ENCODE data around the gene TMEM39B. TPM values are rescaled to one million over a fixed set of nuclear protein-coding genes. Genes with fewer than 3 reads are reported as not detected.
"Not testable (repeated sequence)": the region's sequence is repeated elsewhere in the genome, so short reads cannot be mapped to it uniquely, and the experiment has no call there.

TMEM39B gene
- total RNA-seq, 1 donor from 2014 or later = 6.1 TPM

DNA sequence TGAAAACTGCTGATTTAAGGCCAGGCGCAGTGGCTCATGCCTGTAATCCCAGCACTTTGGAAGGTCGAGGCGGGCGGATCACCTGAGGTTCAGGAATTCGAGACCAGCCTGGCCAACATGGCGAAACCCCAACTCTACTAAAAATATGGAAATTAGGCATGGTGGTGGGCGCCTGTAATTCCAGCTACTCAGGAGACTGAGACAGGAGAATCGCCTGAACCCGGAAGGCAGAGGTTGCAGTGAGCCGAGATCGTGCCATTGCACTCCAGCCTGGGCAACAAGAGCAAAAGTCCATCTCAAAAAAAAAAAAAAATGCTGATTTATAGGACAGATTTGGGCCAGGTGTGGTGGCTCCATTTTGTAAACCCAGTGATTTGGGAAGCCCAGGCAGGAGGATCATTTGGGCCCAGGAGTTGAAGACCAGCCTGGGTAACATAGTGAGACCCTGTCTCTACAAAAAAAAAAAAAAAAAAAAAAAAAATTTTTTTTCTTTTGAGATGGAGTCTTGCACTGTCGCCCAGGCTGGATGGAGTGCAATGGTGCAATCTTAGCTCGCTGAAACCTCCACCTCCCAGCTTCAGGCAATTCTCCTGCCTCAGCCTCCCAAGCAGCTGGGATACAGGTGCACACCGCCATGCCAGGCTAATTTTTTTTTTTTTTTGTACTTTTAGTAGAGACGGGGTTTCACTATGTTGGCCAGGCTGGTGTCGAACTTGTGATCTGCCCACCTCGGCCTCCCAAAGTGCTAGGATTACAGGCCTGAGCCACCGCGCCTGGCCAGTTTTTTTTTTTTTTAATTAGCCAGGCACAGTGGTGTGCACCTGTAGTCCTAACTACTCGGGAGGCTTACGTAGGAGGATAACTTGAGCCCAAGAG is 6.9 kb upstream of the TMEM39B start:
- ATAC-seq (ENCODE audit: poor library complexity); DNase-seq: not testable (repeated sequence)
- intact Hi-C loops (cut with DNase I) = loop anchor here (10.0 kb wide), 1 partner anchor 401 kb away; no protein-coding TSS in a partner anchor

DNA sequence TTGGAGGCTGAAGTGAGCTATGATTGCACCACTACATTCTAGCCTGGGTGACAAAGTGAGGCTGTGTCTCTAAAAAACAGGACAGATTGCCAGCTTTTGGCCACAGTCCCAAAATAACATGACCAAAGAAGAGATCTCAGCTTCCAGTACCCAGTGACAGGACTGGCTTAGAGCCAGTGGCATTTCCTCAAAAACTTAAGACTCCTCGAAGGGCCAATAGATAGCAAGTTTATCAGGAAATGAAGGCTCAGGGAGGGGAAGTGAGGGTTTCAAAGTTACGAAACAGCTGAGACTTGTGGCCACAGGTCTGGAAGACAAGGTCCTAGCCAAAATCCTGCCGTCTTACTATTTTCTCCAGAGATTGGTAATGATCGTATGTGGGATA is 6.3 kb upstream of the TMEM39B start:
- intact Hi-C loops (cut with DNase I) = loop anchor here (10.0 kb wide), 1 partner anchor 402 kb away; no protein-coding TSS in a partner anchor
- DNase-seq (no peak), ATAC-seq (ENCODE audit: poor library complexity) (peak; percentile 70)

DNA sequence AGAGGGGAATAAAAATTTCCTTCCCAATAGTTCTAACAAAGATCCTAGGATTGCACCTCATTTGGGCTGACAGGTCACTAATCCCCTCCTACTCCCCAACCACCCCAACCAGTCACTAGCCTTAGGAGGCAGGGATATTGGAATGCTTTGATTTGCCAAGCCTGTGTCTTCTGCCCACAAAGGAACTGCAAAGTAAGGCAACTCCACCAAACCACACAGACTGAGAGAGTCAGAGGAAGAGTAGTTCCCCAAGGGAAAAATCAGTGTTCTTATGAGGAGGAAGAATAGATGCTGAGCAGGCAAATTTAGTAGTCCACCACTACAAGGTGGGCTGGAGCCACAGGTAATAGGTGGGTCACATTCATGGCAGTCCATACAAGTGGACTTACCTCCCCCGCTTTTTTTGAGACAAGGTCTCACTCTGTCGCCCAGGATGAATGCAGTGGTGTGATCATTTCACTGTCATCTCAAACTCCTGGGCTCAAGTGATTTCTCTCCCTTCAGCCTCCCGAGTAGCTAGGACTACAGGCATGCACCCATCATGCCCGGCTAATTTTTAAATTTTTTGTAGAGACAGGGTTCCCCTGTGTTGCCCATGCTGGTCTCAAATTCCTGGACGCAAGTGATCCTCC is 3.7 kb upstream of the TMEM39B start:
- ATAC-seq (ENCODE audit: poor library complexity) (no peak), DNase-seq (no peak)
- intact Hi-C loops (cut with DNase I) = loop anchor here (10.0 kb wide), 1 partner anchor 404 kb away; no protein-coding TSS in a partner anchor

DNA sequence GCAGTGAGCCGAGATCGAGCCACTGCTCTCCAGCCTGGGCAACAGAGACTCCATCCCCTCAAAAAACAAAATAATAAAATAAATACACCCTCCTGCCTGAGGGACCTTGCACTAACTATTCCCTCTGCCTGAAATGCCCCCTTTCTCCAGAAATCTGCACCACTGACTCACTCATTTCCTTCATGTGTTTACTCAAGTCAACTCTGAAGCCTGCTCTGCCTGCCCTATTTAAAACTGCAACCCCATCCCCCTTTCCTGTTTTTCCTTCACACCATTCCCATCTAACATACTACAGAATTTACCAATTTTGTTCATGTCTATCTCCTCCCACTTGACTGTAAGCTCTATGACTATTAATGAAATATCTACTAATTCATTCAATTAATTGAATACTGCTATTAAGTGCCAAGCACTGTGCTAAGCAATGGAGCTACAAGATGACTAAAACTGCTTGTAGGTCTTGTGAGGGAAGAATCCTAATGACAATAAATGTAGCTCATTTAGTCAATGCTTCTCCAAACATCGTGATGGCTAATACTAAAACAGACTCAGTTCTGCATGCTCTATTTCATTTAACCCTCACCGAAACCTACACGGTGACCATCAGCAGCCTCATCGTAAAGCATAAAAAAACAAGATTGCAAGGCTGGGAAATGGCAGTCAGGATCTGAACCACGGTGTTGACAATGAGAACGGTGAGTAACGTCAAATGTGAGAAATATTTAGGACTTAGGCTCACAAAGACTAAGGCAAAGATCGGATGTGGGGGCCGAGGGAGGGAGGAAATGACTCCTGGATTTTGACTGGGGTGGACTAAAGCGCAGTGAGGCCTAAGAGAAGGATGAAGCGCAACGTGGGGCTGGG is 749 bp upstream of the TMEM39B start:
- intact Hi-C loops (cut with DNase I) = no loop called here
- ATAC-seq (ENCODE audit: poor library complexity) (no peak), DNase-seq (no peak)

DNA sequence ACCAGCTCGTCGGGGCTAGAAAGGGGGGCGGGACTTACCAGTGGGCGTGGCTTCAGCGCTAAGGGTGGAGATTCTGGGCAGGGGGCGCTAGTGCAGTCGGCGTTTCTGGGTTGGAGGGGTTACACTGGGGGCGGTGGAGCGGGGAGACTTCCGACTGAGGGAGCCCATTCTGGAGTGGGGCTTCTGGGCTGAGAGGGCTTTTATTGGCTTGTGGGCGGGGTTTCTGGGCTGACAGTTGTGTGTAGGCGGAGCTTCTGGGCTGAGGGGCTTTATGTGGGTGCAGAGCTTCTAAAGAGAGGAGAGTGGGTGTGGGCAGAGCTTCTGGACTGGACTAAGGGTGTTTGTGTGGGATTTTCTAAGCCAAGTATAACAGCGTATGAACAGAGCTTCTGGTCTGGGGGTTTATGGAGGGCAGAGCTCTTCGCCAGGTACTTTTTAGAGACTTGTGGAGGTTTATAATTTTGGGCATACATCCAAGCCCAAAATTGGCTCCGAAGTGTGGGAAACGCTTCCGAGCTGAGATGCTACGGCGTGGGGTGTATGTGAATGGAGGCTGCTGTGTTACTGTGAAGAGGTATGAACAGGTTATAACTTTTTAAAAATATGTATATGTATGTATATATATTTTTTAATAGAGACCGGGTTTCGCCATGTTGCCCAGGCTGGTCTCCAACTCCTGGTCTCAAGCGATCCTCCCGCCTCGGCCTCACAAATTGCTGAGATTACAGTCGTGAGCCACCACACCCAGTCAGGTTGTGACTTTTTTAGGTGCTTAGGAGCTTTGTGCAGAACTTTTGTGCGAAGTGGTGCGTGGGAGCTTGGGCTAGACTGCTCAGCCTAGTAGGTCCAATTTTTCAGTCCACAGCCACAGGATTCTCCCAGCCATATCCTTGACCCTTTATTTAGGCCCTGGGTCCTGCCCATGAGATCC is 825 bp downstream of the TMEM39B start:
- intact Hi-C loops (cut with DNase I) = no loop called here

DNA sequence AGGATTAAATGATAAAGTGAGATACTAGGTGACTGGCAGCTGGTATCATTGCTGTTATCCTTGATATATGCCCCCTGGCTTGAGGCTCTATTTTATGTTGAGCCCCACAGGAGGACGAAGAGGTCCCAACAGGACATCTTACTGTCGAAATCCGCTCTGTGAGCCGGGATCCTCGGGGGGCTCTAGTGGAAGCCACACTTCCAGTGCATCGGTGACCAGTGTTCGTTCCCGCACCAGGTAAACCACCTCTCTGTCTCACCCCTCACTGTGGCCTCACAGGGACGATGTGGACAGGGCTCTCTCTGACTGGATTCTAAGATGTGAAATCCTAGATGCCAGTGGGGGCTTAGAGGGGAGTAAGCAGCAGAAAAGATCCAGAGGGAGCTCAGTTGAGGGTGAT is 2.1 kb downstream of the TMEM39B start:
- ATAC-seq (ENCODE audit: poor library complexity) (no peak), DNase-seq (no peak)
- intact Hi-C loops (cut with DNase I) = no loop called here

More for the DNA sequence above, 825 bp downstream of the TMEM39B start:
- ATAC-seq (ENCODE audit: poor library complexity) = peak; percentile 58
- no peak for DNase-seq

DNA sequence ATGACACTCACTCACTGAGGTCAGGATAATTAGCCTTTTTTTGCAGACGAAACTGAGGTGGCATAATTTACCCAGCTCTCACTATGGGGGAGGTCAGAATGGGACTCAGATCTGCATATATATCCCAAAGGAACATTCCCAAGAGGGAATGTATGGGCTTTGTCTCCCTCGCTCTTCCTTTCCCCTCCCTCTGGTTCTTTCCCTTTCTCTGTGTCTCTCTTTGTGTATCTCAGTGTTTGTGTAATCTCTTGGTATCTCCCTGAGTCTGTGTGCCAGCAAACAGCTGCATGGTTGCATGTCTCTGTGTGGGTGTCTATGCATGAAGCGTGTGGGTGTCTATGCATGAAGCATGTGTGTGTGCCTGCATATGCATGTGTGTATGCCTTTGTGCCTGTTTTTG is 4.7 kb downstream of the TMEM39B start:
- intact Hi-C loops (cut with DNase I) = no loop called here
- DNase-seq = no peak
- no peak for ATAC-seq (ENCODE audit: poor library complexity)

DNA sequence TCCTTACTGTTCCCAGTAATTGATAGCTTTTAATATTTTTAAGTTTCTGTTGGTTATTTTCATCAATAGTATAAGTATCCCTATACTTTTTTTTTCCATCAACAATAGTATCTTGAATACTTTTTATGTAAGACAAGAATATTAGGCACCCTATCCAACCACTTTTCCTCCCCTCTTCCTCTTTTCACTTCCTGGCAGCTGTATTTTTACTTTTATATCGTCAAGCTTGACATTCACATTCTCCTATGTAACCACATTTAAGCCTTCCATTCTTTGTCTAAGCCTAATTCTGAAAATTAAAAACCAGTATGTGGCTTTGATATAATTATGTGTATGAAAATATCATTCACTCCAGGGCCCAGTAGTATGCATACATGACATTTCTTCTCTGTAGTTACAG is 9.3 kb downstream of the TMEM39B start:
- ATAC-seq (ENCODE audit: poor library complexity) (no peak), DNase-seq (no peak)
- intact Hi-C loops (cut with DNase I) = no loop called here

DNA sequence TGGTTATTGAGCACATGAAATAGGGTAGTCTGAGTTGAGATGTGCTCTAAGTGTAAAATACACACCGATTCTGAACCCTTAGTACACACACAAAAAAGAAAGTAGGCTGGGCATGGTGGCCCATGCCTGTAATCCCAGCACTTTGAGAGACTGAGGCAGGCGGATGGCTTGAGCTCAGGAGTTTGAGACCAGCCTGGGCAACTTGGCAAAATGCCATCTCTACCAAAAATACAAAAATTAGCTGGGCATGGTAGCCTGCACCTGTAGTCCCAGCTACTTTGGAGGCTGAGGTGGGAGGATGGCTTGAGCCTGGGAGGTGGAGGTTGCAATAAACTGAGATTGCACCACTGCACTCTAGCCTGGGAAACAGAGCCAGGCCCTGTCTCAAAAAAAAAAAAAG is 13.6 kb downstream of the TMEM39B start:
- ATAC-seq (ENCODE audit: poor library complexity); intact Hi-C loops (cut with DNase I); DNase-seq: not testable (repeated sequence)

DNA sequence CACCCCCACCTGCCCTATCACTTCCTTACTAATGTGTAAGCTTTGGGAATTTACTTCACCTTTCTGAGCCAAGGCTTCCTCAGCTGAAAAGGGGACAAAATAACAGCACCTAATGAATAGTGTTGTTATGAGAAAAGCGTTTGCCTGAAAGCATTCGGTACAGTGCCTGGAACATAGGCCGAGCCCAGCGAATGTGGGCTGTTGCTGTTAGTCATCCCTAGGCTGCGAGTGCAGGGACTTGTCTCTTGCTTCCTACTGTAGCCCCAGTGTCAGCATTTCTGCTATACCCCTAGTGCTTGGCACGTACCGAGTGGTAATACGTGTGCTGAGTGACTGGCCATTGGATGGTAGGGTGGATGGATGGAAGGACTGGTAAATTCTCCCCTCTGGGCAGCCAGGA is 18.4 kb downstream of the TMEM39B start:
- ATAC-seq (ENCODE audit: poor library complexity) (no peak), DNase-seq (no peak)
- intact Hi-C loops (cut with DNase I) = no loop called here

DNA sequence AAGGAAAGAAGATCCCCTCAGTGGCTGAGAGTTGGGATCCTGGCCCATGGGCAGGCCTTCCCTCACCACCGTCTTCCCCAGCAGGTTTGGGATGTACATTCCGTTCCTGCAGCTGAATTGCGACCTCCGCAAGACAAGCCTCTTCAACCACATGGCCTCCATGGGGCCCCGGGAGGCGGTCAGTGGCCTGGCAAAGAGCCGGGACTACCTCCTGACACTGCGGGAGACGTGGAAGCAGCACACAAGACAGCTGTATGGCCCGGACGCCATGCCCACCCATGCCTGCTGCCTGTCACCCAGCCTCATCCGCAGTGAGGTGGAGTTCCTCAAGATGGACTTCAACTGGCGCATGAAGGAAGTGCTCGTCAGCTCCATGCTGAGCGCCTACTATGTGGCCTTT is 18.9 kb downstream of the TMEM39B start:
- ATAC-seq (ENCODE audit: poor library complexity) (no peak), DNase-seq (no peak)
- intact Hi-C loops (cut with DNase I) = no loop called here

DNA sequence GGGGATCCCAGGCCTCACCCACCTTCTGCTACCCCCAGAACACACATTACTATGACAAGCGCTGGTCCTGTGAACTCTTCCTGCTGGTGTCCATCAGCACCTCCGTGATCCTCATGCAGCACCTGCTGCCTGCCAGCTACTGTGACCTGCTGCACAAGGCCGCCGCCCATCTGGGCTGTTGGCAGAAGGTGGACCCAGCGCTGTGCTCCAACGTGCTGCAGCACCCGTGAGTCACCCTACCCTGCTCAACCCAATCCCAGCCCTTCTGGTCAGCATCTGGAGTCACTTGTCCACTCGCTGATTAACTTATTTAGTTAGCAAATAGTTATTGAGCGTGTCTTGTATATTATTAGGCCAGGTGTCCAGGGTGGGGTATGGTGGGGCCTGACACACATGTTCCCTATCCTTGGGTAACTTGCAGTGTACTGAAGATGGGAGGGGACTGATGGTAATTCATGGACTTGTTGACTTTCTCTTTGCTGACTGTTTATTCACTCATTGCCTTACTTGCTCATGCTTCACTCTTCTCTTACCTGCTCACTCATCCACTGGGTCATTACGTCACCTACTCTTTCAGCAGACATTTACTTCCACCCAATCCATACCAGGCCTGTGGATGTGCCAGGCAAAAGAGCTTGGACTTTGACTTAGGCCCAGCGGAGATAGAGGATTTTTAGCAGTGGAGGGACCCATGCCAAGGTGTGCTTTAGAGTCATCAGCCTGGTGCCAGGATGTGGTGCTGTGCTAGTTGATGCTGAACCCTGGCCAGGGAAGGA is 22.2 kb downstream of the TMEM39B start:
- ATAC-seq (ENCODE audit: poor library complexity) (no peak), DNase-seq (no peak)
- intact Hi-C loops (cut with DNase I) = no loop called here

DNA sequence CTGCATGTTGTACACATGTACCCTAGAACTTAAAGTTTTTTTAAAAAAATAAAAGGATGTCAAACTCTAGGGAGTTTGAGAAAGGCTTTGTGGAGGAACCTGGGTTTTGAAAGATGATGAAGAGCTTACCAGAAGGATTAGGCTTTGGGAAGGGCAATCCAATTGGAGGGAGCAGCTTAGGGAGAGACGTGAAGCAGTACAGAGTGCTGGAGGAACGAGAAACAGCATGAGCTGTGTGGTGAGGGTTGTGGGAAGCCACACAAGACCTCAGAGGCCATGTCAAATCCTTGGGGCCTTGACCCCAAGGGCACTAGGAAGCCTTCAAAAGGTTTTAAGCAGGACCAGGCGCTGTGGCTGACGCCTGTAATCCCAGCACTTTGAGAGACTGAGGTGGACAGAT is 26.7 kb downstream of the TMEM39B start:
- DNase-seq (no peak), ATAC-seq (ENCODE audit: poor library complexity) (no peak)
- intact Hi-C loops (cut with DNase I) = no loop called here

DNA sequence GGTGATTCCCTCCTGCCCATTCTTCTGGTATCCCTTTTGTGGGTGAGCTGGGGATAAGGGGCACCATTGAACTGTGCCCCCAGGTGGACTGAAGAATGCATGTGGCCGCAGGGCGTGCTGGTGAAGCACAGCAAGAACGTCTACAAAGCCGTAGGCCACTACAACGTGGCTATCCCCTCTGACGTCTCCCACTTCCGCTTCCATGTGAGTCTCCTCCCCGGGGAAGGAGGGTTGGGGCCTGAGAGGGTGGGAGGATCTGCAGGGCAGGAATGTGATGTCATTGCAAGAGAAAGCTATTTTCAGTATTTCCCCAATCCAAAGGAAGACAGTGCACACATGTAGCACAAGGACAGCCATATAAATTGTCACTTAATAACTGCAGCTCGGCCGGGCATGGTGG is 27.6 kb downstream of the TMEM39B start:
- peak; percentile 49 for DNase-seq
- intact Hi-C loops (cut with DNase I) = no loop called here
- peak; percentile 31 for ATAC-seq (ENCODE audit: poor library complexity)

DNA sequence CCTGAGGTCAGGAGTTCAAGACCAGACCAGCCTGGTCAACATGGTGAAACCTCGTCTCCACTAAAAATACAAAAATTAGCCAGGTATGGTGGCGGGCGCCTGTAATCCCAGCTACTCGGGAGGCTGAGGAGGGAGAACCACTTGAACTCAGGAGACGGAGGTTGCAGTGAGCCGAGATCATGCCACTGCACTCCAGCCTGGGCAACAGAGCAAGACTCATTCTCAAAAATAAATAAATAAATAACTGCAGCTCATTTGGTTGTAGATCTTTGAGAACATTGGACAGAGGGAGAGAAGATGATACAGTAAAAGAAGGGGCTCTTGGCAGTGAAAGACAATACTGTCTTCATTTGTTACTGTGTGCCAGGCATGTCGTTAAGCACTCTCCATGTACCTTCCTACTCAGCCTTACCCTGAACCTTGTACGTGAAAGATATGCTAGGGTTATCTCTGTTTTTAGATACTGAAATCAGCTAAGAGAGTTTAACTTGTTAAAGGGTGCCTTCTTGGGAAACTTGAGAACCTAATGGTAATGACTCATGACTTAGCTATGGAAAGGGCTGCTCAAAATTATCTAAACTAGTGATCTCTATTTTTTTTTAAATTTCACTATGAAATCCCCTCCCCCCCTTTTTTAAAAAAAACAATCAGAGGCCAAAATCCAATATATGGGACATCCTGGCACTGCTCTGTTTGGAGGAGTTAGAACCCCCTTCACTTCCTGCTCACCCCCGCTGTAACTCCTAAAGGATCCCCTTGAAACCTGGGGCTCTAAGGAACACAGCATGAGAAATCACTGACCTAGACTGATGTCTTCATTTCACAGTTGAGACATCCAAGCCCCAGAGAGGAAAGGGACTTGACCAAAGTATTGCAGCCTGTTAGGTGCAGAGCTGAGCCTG is 28.3 kb downstream of the TMEM39B start:
- intact Hi-C loops (cut with DNase I) = no loop called here
- no peak for ATAC-seq (ENCODE audit: poor library complexity)
- DNase-seq = no peak

DNA sequence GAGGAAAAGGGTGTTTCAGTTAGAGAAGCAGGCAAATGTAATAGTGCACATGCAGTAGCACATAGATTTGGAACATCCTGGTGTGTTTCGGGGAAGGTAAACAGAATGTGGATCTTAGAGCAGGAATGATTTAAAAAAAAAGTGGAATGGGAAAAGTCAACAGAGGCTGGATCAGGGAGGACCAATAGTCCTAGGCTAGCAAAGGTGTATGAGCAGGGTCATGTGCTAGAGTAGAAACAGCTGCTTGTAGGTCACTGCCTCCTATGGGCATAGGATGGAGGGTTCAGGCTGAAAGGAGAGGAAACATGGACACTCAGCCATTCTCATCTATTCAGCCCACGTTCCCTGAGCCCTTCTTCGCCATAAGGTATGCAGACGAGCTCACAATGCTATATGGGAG is 31.4 kb downstream of the TMEM39B start:
- DNase-seq (no peak), ATAC-seq (ENCODE audit: poor library complexity) (no peak)
- intact Hi-C loops (cut with DNase I) = no loop called here

Data from Right ventricle myocardium superior (tissue), 1 donor.